NOMO-1 treated with dmso at 0.1 percent for 144 hours (cell line): ENCODE results near the gene RAPGEF2.
"Not testable (repeated sequence)": the region's sequence is repeated elsewhere in the genome, so short reads cannot be mapped to it uniquely, and the experiment has no call there.

Experiments
- DNase-seq: peaks from one replicate; lab custom pipeline; 2025; ENCODE audit not compliant: unreplicated experiment; lab: John Stamatoyannopoulos, UW

Gene RAPGEF2

GRCh38 chr4:159298502-159298901 is 195.6 kb downstream of the RAPGEF2 start:
- DNase-seq = no peak

- no peak for DNase-seq
Observed at GRCh38 chr4:159303435-159303834, 200.6 kb downstream of the RAPGEF2 start.

- DNase-seq = no peak
Observed at GRCh38 chr4:159305129-159305528, 202.2 kb downstream of the RAPGEF2 start.

- no peak for DNase-seq
Observed at GRCh38 chr4:159307929-159308328, 205.1 kb downstream of the RAPGEF2 start.

GRCh38 chr4:159308566-159309340 is 205.9 kb downstream of the RAPGEF2 start:
- DNase-seq = no peak

GRCh38 chr4:159312236-159312635 is 209.4 kb downstream of the RAPGEF2 start:
- no peak for DNase-seq

GRCh38 chr4:159315879-159316278 is 213.0 kb downstream of the RAPGEF2 start:
- DNase-seq = not testable (repeated sequence)

GRCh38 chr4:159317203-159317602 is 214.3 kb downstream of the RAPGEF2 start:
- DNase-seq = no peak

- DNase-seq = no peak
Observed at GRCh38 chr4:159319027-159319426, 216.1 kb downstream of the RAPGEF2 start.

- DNase-seq = no peak
Observed at GRCh38 chr4:159326480-159326879, 223.6 kb downstream of the RAPGEF2 start.

- DNase-seq = no peak
Observed at GRCh38 chr4:159328766-159329165, 225.9 kb downstream of the RAPGEF2 start.

- no peak for DNase-seq
Observed at GRCh38 chr4:159334461-159334860, 231.6 kb downstream of the RAPGEF2 start.

GRCh38 chr4:159337041-159337440 is 234.2 kb downstream of the RAPGEF2 start:
- DNase-seq = no peak

- peak; percentile 46 for DNase-seq
Observed at GRCh38 chr4:159341522-159341921, 238.6 kb downstream of the RAPGEF2 start.

- DNase-seq = no peak
Observed at GRCh38 chr4:159342374-159342773, 239.5 kb downstream of the RAPGEF2 start.

GRCh38 chr4:159343116-159343515 is 240.2 kb downstream of the RAPGEF2 start:
- no peak for DNase-seq

- no peak for DNase-seq
Observed at GRCh38 chr4:159344877-159345276, 242.0 kb downstream of the RAPGEF2 start.

- DNase-seq = no peak
Observed at GRCh38 chr4:159346681-159347080, 243.8 kb downstream of the RAPGEF2 start.

GRCh38 chr4:159347813-159348212 is 244.9 kb downstream of the RAPGEF2 start:
- DNase-seq = no peak

GRCh38 chr4:159349332-159349731 is 246.5 kb downstream of the RAPGEF2 start:
- no peak for DNase-seq

GRCh38 chr4:159352609-159353008 is 249.7 kb downstream of the RAPGEF2 start:
- DNase-seq = no peak

GRCh38 chr4:159353422-159354116 is 250.7 kb downstream of the RAPGEF2 start:
- DNase-seq = no peak
